CD14-positive monocyte (primary cell): ENCODE results near the gene NLRP14. TPM values are rescaled to one million over a fixed set of nuclear protein-coding genes. Genes with fewer than 3 reads are reported as not detected.

ENCODE experiments used
- DNase-seq, 3 donors: peaks; one replicate each; pipeline ENCODE4 v3.0.0-alpha.2; 2011 to 2022
- H2AFZ ChIP-seq: 2 replicates; pipeline ENCODE4 v1.6.0; 2012; ENCODE audit warnings: mild to moderate bottlenecking, low read depth, low read length, inconsistent platforms; ENCODE audit not compliant: insufficient read depth, poor library complexity, severe bottlenecking
- H3K27ac ChIP-seq, 2 donors: 1 replicate in 1 of 2; 2 replicates in 1 of 2; pipeline ENCODE4 v1.5.1; 2012 to 2013; ENCODE audit warnings: low read length in 2 of 2, control low read depth in 1 of 2, inconsistent platforms in 1 of 2, low read depth in 1 of 2, mild to moderate bottlenecking in 1 of 2
- H3K27me3 ChIP-seq, 2 donors: one replicate each; pipeline versions ENCODE4 v1.6.0 to v1.6.1; 2011 to 2013; ENCODE audit warnings: low read length in 2 of 2; ENCODE audit not compliant: control insufficient read depth in 2 of 2, insufficient read depth in 2 of 2
- H3K36me3 ChIP-seq, 2 donors: replicated peaks in 1 of 2; 1 replicate in 1 of 2; 2 replicates in 1 of 2; pipeline versions ENCODE4 v1.5.1 to v1.6.1; 2012 to 2013; ENCODE audit warnings: low read length in 2 of 2, control low read depth in 1 of 2, inconsistent platforms in 1 of 2, mild to moderate bottlenecking in 1 of 2; ENCODE audit not compliant: insufficient read depth in 2 of 2, control insufficient read depth in 1 of 2
- H3K4me1 ChIP-seq, 2 donors: 1 replicate in 1 of 2; 2 replicates in 1 of 2; pipeline versions ENCODE4 v1.5.1 to v1.6.1; 2012 to 2013; ENCODE audit warnings: low read length in 2 of 2, control low read depth in 1 of 2, inconsistent platforms in 1 of 2, mild to moderate bottlenecking in 1 of 2, moderate library complexity in 1 of 2; ENCODE audit not compliant: insufficient read depth in 2 of 2, control insufficient read depth in 1 of 2
- H3K4me2 ChIP-seq: replicated peaks from 2 replicates; pipeline ENCODE3; 2012; ENCODE audit warnings: low read length, moderate library complexity, mild to moderate bottlenecking; ENCODE audit not compliant: poor library complexity, severe bottlenecking; ENCODE audit errors: extremely low read depth
- H3K4me3 ChIP-seq, 3 experiments: fragments of 200-600 bp in 1 of 3; sonication (generic) in 1 of 3; replicated peaks in 1 of 3; 1 replicate in 2 of 3; 2 replicates in 1 of 3; pipeline ENCODE4 v1.5.1; 2011 to 2013; ENCODE audit warnings: low read length in 3 of 3, mild to moderate bottlenecking in 3 of 3, control low read depth in 2 of 3, low read depth in 2 of 3, inconsistent platforms in 1 of 3, moderate library complexity in 1 of 3
- H3K79me2 ChIP-seq: 2 replicates; pipeline ENCODE4 v1.6.0; 2012; ENCODE audit warnings: mild to moderate bottlenecking, control low read depth, inconsistent platforms, low read length, moderate library complexity; ENCODE audit not compliant: insufficient read depth
- H3K9ac ChIP-seq: 2 replicates; pipeline ENCODE4 v1.6.0; 2017; ENCODE audit warnings: low read length, mild to moderate bottlenecking; ENCODE audit not compliant: insufficient read depth, poor library complexity, severe bottlenecking
- H3K9me3 ChIP-seq, 2 donors: replicated peaks in 1 of 2; 1 replicate in 1 of 2; 2 replicates in 1 of 2; pipeline versions ENCODE4 v1.5.1 to v1.6.1; 2012 to 2013; ENCODE audit warnings: low read length in 2 of 2, control low read depth in 1 of 2; ENCODE audit not compliant: control insufficient read depth in 1 of 2, insufficient read depth in 1 of 2
- H4K20me1 ChIP-seq: 2 replicates; pipeline ENCODE4 v1.6.0; 2012; ENCODE audit warnings: mild to moderate bottlenecking, low read length, control low read depth, moderate library complexity; ENCODE audit not compliant: insufficient read depth
- H3K27ac Mint-ChIP-seq, 7 donors: one replicate each; pipeline ENCODE4 v1.8.0; 2020; ENCODE audit warnings: mild to moderate bottlenecking in 7 of 7, mixed read lengths in 7 of 7, moderate library complexity in 6 of 7, inconsistent platforms in 2 of 7
- H3K27me3 Mint-ChIP-seq, 3 donors: one replicate each; pipeline ENCODE4 v1.8.0; 2021 to 2022; ENCODE audit warnings: low read depth in 3 of 3, mild to moderate bottlenecking in 3 of 3, mixed read lengths in 3 of 3, moderate library complexity in 3 of 3, inconsistent platforms in 1 of 3
- H3K36me3 Mint-ChIP-seq, 2 donors: one replicate each; pipeline ENCODE4 v1.8.0; 2020; ENCODE audit warnings: mixed read lengths in 2 of 2, inconsistent platforms in 1 of 2, mild to moderate bottlenecking in 1 of 2
- H3K4me1 Mint-ChIP-seq: one replicate; pipeline ENCODE4 v1.8.0; 2020; ENCODE audit warnings: mild to moderate bottlenecking, mixed read lengths
- H3K4me3 Mint-ChIP-seq, 2 donors: one replicate each; pipeline ENCODE4 v1.8.0; 2020; ENCODE audit warnings: mild to moderate bottlenecking in 2 of 2, mixed read lengths in 2 of 2, moderate library complexity in 1 of 2
- H3K9me3 Mint-ChIP-seq, 7 donors: one replicate each; pipeline ENCODE4 v1.8.0; 2020 to 2022; ENCODE audit warnings: mixed read lengths in 7 of 7, mild to moderate bottlenecking in 6 of 7, moderate library complexity in 6 of 7, inconsistent platforms in 2 of 7
- WGBS: methylation state at CpG from one replicate; pipeline ENCODE4 v1.1.5; 2013; ENCODE audit warnings: missing lambda C conversion rate; ENCODE audit not compliant: insufficient coverage; 5-methylcytosine and 5-hydroxymethylcytosine counted together
- intact Hi-C, 2 donors: fragments of 100-400 bp; cut with micrococcal nuclease; formaldehyde crosslinking; loops; one replicate each; pipeline versions ENCODE4 v1.15.0 to v1.15.1; 2023
- polyA plus RNA-seq, 3 donors: library from polyadenylated mRNA; depleted of rRNA in 1 of 3; unstranded in 2 of 3; stranded (reverse) in 1 of 3; fragments of 300-500 nt in 2 of 3; fragments of >200 nt in 1 of 3; fragmentation: Illumina TruSeq in 2 of 3; gene quantifications; 1 replicate in 2 of 3; 2 replicates in 1 of 3; pipeline ENCODE4 v1.2.3, GENCODE V29; 2012 to 2021
- TF ChIP-seq, protein P1 (sequence below): fragments of 200-600 bp; IDR thresholded peaks from one replicate; pipeline ENCODE4 v1.8.0; 2022; ENCODE audit warnings: antibody characterized with exemption, mild to moderate bottlenecking

Gene NLRP14
- polyA plus RNA-seq, 3 donors: not detected

DNA sequence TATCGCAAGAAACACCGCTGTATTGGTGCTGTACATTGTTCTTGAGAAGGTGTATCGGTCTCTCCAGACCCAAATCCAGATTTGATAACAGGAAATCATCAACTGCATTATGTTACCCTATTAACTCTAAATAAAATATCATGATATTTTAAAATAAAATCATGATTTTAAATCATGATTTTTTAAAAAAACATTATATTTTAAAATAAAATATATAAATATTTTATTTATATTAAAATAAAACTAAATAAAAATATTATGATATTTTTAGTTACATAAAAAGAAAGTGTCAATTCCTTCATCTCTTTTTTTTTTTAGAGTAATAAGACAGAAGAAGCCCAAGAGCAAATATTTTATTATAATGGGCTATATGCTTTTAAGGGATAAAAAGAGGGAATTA, 96.1 kb downstream of the NLRP14 start:
- Mint-ChIP-seq H3K27ac (no peak overlapping the region), H3K4me3 (no peak overlapping the region), H3K4me1 (no peaks in the 10 kb centered on the region), H3K27me3 (peaks cover 1 to 9% (median 6%) of the 10 kb centered on the region in 3 donors), H3K9me3 (no peaks in the 10 kb centered on the region), H3K36me3 (no peaks in the 10 kb centered on the region)
- H2AFZ ChIP-seq: no peak overlapping the region
- no peak overlapping the region for H3K27ac ChIP-seq
- no peaks in the 10 kb centered on the region for H3K9me3 ChIP-seq
- H3K4me2 ChIP-seq: no peak overlapping the region
- no peaks in the 10 kb centered on the region for H3K36me3 ChIP-seq
- H3K79me2 ChIP-seq: no peaks in the 10 kb centered on the region
- no peaks in the 10 kb centered on the region for H3K4me1 ChIP-seq
- no peaks in the 10 kb centered on the region for H3K27me3 ChIP-seq
- TF ChIP-seq, protein P1, sequence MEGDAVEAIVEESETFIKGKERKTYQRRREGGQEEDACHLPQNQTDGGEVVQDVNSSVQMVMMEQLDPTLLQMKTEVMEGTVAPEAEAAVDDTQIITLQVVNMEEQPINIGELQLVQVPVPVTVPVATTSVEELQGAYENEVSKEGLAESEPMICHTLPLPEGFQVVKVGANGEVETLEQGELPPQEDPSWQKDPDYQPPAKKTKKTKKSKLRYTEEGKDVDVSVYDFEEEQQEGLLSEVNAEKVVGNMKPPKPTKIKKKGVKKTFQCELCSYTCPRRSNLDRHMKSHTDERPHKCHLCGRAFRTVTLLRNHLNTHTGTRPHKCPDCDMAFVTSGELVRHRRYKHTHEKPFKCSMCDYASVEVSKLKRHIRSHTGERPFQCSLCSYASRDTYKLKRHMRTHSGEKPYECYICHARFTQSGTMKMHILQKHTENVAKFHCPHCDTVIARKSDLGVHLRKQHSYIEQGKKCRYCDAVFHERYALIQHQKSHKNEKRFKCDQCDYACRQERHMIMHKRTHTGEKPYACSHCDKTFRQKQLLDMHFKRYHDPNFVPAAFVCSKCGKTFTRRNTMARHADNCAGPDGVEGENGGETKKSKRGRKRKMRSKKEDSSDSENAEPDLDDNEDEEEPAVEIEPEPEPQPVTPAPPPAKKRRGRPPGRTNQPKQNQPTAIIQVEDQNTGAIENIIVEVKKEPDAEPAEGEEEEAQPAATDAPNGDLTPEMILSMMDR: no peak
- H3K4me3 ChIP-seq: no peak overlapping the region
- no peak for DNase-seq
- no CpG with 5 or more reads among the region's 3 CpGs for WGBS
- no peak overlapping the region for H3K9ac ChIP-seq
- intact Hi-C loops: no loop called here
- no peaks in the 10 kb centered on the region for H4K20me1 ChIP-seq

Other genes with a start within 250 kb of the NLRP14 start
- not detected for gene OR2AG2, start 248.5 kb upstream of the NLRP14 start, polyA plus RNA-seq
- not detected for gene OR2AG1, start 237.5 kb upstream of the NLRP14 start, polyA plus RNA-seq
- not detected for gene OR6A2, start 220.8 kb upstream of the NLRP14 start, polyA plus RNA-seq
- gene OR10A5, start 174.8 kb upstream of the NLRP14 start, polyA plus RNA-seq: not detected
- not detected for gene OR10A2, start 157.4 kb upstream of the NLRP14 start, polyA plus RNA-seq
- not detected for gene OR10A4, start 143.9 kb upstream of the NLRP14 start, polyA plus RNA-seq
- not detected for gene OR2D2, start 128.0 kb upstream of the NLRP14 start, polyA plus RNA-seq
- not detected for gene OR2D3, start 99.5 kb upstream of the NLRP14 start, polyA plus RNA-seq
- under 1 TPM in 1 of 3 donors, not detected in 2; 0.08 TPM for gene ZNF215, start 94.1 kb upstream of the NLRP14 start, polyA plus RNA-seq
- gene ZNF214, start 133 bp upstream of the NLRP14 start, polyA plus RNA-seq: not detected
- gene RBMXL2, start 68.5 kb downstream of the NLRP14 start, polyA plus RNA-seq: not detected
- not detected for gene SYT9, start 231.4 kb downstream of the NLRP14 start, polyA plus RNA-seq